PC-3 (cell line): ENCODE data around the gene KRTAP29-1.

Experiments
- EZH2 ChIP-seq: fragments of 300-600 bp; sonication (generic); IDR thresholded peaks from one replicate; pipeline ENCODE4 v1.6.1; 2017; ENCODE audit warnings: antibody characterized with exemption, mild to moderate bottlenecking, low read length; ENCODE audit not compliant: unreplicated experiment
- EZH2phosphoT487 ChIP-seq: fragments of 300-600 bp; sonication (generic); IDR thresholded peaks from 2 replicates; pipeline ENCODE4 v1.6.1; 2018; ENCODE audit warnings: mild to moderate bottlenecking, antibody characterized with exemption, low read length, borderline replicate concordance
- TF ChIP-seq, protein P1 (sequence below): fragments of 300-600 bp; sonication (generic); conservative IDR thresholded peaks from 2 replicates; pipeline ENCODE4 v1.5.1; 2017; ENCODE audit warnings: antibody characterized with exemption, low read depth, mild to moderate bottlenecking, low read length

DNA sequence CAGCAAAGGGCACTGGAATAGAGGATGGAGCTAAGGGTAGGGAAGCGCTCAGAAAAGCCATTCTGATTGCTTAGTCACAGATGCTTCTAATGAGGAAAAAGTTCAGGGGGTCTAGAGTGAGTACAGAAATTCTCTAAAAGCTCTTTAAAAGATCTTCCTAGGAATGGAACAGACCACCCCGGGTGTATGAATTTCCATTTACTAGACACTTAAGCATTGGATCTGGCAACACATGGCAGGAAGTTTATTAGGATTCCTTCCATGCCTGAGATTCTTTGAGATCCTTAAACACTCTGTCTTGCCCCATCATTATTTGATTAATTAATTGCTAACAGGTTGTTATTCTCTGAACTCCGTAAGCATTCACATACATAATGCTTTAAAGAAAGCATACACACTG is 18.6 kb downstream of the KRTAP29-1 start:
- TF ChIP-seq EZH2 (no peak), EZH2phosphoT487 (no peak)
- TF ChIP-seq, protein P1, sequence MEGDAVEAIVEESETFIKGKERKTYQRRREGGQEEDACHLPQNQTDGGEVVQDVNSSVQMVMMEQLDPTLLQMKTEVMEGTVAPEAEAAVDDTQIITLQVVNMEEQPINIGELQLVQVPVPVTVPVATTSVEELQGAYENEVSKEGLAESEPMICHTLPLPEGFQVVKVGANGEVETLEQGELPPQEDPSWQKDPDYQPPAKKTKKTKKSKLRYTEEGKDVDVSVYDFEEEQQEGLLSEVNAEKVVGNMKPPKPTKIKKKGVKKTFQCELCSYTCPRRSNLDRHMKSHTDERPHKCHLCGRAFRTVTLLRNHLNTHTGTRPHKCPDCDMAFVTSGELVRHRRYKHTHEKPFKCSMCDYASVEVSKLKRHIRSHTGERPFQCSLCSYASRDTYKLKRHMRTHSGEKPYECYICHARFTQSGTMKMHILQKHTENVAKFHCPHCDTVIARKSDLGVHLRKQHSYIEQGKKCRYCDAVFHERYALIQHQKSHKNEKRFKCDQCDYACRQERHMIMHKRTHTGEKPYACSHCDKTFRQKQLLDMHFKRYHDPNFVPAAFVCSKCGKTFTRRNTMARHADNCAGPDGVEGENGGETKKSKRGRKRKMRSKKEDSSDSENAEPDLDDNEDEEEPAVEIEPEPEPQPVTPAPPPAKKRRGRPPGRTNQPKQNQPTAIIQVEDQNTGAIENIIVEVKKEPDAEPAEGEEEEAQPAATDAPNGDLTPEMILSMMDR: no peak
